GM10248 (cell line): ENCODE data around the gene SLCO3A1.

Experiments
- CTCF ChIA-PET: fragments of 300-600 bp; sonication (Branson Sonifier 250); formaldehyde crosslinking; extraction: SDS; loops from one replicate; lab custom pipeline; 2021; ENCODE audit warnings: antibody characterized with exemption; lab: Yijun Ruan, JAX
- POLR2A ChIA-PET: fragments of 350-650 bp; sonication (Branson Sonifier 250); formaldehyde crosslinking; extraction: SDS; loops from one replicate; lab custom pipeline; 2020; ENCODE audit warnings: antibody characterized with exemption; lab: Yijun Ruan, JAX
- DNase-seq: peaks from one replicate; pipeline ENCODE4 v3.0.0; 2012; ENCODE audit errors: extremely low spot score
- CTCF ChIP-seq: IDR thresholded peaks from 2 replicates; pipeline ENCODE4 v1.5.1; 2012; ENCODE audit warnings: mild to moderate bottlenecking, low read depth; ENCODE audit errors: extremely low read depth, missing control alignments, control extremely low read depth

Gene SLCO3A1

GRCh38 chr15:91863621-91864255 lies 10.2 kb downstream of the SLCO3A1 start:
- TF ChIP-seq CTCF: no peak
- ChIA-PET POLR2A (no interaction called here), CTCF (no interaction called here)
- DNase-seq: no peak

GRCh38 chr15:91864664-91865063 lies 11.2 kb downstream of the SLCO3A1 start:
- TF ChIP-seq CTCF: no peak
- POLR2A ChIA-PET: no interaction called here
- CTCF ChIA-PET: no interaction called here
- DNase-seq: no peak

GRCh38 chr15:91865486-91865885 lies 12.0 kb downstream of the SLCO3A1 start:
- ChIA-PET CTCF (no interaction called here), POLR2A (no interaction called here)
- TF ChIP-seq CTCF: no peak
- no peak for DNase-seq

- DNase-seq: no peak
- no peak for TF ChIP-seq CTCF
- CTCF ChIA-PET: no interaction called here
- POLR2A ChIA-PET: no interaction called here
Observed at GRCh38 chr15:91865950-91866349, 12.4 kb downstream of the SLCO3A1 start.

GRCh38 chr15:91866371-91866905 lies 12.9 kb downstream of the SLCO3A1 start:
- no peak for DNase-seq
- CTCF ChIA-PET: no interaction called here
- POLR2A ChIA-PET: no interaction called here

GRCh38 chr15:91866971-91867372 lies 13.5 kb downstream of the SLCO3A1 start:
- ChIA-PET POLR2A (no interaction called here), CTCF (interaction anchor here (0.7 to 1.0 kb wide), 2 partner anchors 33 to 52 kb away, joined by 3 read pairs; no protein-coding TSS in a partner anchor)
- no peak for DNase-seq
- TF ChIP-seq CTCF: no peak

More at GRCh38 chr15:91866371-91866905, 12.9 kb downstream of the SLCO3A1 start:
- TF ChIP-seq CTCF: no peak
